H1 (cell line): ENCODE data around the gene ECI2. TPM values are rescaled to one million over a fixed set of nuclear protein-coding genes. Genes with fewer than 3 reads are reported as not detected.
"Not testable (repeated sequence)": the region's sequence is repeated elsewhere in the genome, so short reads cannot be mapped to it uniquely, and the experiment has no call there.

Experiments used
- CTCF ChIA-PET: fragments of 300-600 bp; sonication (Branson Sonifier 250); formaldehyde crosslinking; loops from one replicate; lab custom pipeline; 2021; ENCODE audit not compliant: partially characterized antibody; lab: Charles Lee
- POLR2A ChIA-PET: fragments of 300-600 bp; sonication (Branson Sonifier 250); formaldehyde crosslinking; loops from one replicate; lab custom pipeline; 2021; ENCODE audit warnings: inconsistent platforms; ENCODE audit not compliant: partially characterized antibody; lab: Charles Lee
- DNase-seq, 2 experiments: peaks; one replicate each; pipeline versions ENCODE4 v3.0.0 to v3.0.0-alpha.2; 2010 to 2022; ENCODE audit warnings: low spot score in 2 of 2, low read depth in 1 of 2, mixed read lengths in 1 of 2
- FAIRE-seq: peaks from 2 replicates; lab custom pipeline; 2011; peaks lifted over from hg19 to GRCh38; lab: Jason Lieb, UNC
- H2AFZ ChIP-seq: 2 replicates; pipeline ENCODE4 v1.8.1; 2012; ENCODE audit warnings: low read length, inconsistent platforms
- H2AK5ac ChIP-seq: 2 replicates; pipeline ENCODE4 v1.6.1; 2013; ENCODE audit warnings: low read depth, low read length
- H2BK120ac ChIP-seq: replicated peaks from 2 replicates; pipeline ENCODE3; 2013; ENCODE audit warnings: low read depth, low read length, inconsistent platforms
- H2BK12ac ChIP-seq: 2 replicates; pipeline ENCODE4 v1.6.1; 2013; ENCODE audit warnings: low read depth, low read length
- H2BK15ac ChIP-seq: 2 replicates; pipeline ENCODE4 v1.6.1; 2013; ENCODE audit warnings: low read length
- H2BK20ac ChIP-seq: 2 replicates; pipeline ENCODE4 v1.6.1; 2013; ENCODE audit warnings: low read length
- H2BK5ac ChIP-seq: 2 replicates; pipeline ENCODE4 v1.6.1; 2013; ENCODE audit warnings: low read depth, low read length
- H3K14ac ChIP-seq: 2 replicates; pipeline ENCODE4 v1.6.1; 2013; ENCODE audit warnings: inconsistent platforms; ENCODE audit not compliant: insufficient read length
- H3K18ac ChIP-seq: 2 replicates; pipeline ENCODE4 v1.6.1; 2013; ENCODE audit warnings: low read length; ENCODE audit errors: extremely low read depth
- H3K23ac ChIP-seq: 2 replicates; pipeline ENCODE4 v1.6.1; 2013; ENCODE audit warnings: inconsistent platforms; ENCODE audit not compliant: insufficient read length
- H3K23me2 ChIP-seq: 2 replicates; pipeline ENCODE4 v1.6.1; 2013; ENCODE audit warnings: low read depth, low read length
- H3K27ac ChIP-seq: 2 replicates; pipeline ENCODE4 v1.6.1; 2011; ENCODE audit warnings: low read depth, low read length, inconsistent platforms
- H3K27me3 ChIP-seq, 4 experiments: replicated peaks in 1 of 4; 1 replicate in 1 of 4; 2 replicates in 3 of 4; pipeline versions ENCODE4 v1.6.1 to v1.8.1; 2011 to 2013; ENCODE audit warnings: low read length in 3 of 4, mild to moderate bottlenecking in 3 of 4, inconsistent platforms in 2 of 4, mixed read lengths in 2 of 4, moderate library complexity in 1 of 4; ENCODE audit not compliant: control insufficient read depth in 3 of 4, insufficient read depth in 3 of 4; ENCODE audit errors: extremely low read depth in 1 of 4
- H3K36me3 ChIP-seq, 4 experiments: 2 replicates each; pipeline versions ENCODE4 v1.6.1 to v1.8.1; 2011 to 2013; ENCODE audit warnings: mild to moderate bottlenecking in 4 of 4, low read length in 3 of 4, moderate library complexity in 2 of 4, control low read depth in 1 of 4, inconsistent platforms in 1 of 4; ENCODE audit not compliant: insufficient read depth in 4 of 4, control insufficient read depth in 2 of 4
- H3K4ac ChIP-seq: replicated peaks from 2 replicates; pipeline ENCODE3; 2013; ENCODE audit warnings: low read length, low read depth, mixed read lengths, inconsistent platforms; ENCODE audit not compliant: insufficient read length
- H3K4me1 ChIP-seq, 4 experiments: replicated peaks in 1 of 4; 1 replicate in 1 of 4; 2 replicates in 3 of 4; pipeline versions ENCODE4 v1.6.1 to v1.8.1; 2011 to 2013; ENCODE audit warnings: low read length in 3 of 4, inconsistent platforms in 2 of 4, mixed read lengths in 1 of 4; ENCODE audit not compliant: insufficient read depth in 4 of 4, control insufficient read depth in 3 of 4
- H3K4me2 ChIP-seq, 2 experiments: 2 replicates each; pipeline versions ENCODE4 v1.6.1 to v1.8.1; 2011 to 2013; ENCODE audit warnings: low read depth in 2 of 2, low read length in 2 of 2, control low read depth in 1 of 2, inconsistent platforms in 1 of 2, mild to moderate bottlenecking in 1 of 2; ENCODE audit not compliant: insufficient read depth in 1 of 2
- H3K4me3 ChIP-seq, 4 experiments: fragments of 200-600, 300-600 bp in 1 of 4; sonication (generic), shearing (Covaris generic), sonication (Bioruptor Twin) in 1 of 4; 2 replicates each; pipeline versions ENCODE4 v1.5.1 to v1.8.1; 2011 to 2016; ENCODE audit warnings: low read length in 4 of 4, low read depth in 3 of 4, control low read depth in 2 of 4, inconsistent platforms in 2 of 4, mild to moderate bottlenecking in 2 of 4, mixed read lengths in 1 of 4, moderate library complexity in 1 of 4; ENCODE audit not compliant: insufficient read depth in 2 of 4; ENCODE audit errors: extremely low read depth in 1 of 4
- H3K56ac ChIP-seq: replicated peaks from 2 replicates; pipeline ENCODE3; 2013; ENCODE audit warnings: low read depth, mild to moderate bottlenecking, mixed read lengths, low read length, inconsistent platforms; ENCODE audit not compliant: insufficient read length
- H3K79me1 ChIP-seq: 2 replicates; pipeline ENCODE4 v1.6.1; 2013; ENCODE audit warnings: low read depth, low read length, control low read depth
- H3K79me2 ChIP-seq, 2 experiments: 2 replicates each; pipeline versions ENCODE4 v1.6.1 to v1.8.1; 2012 to 2013; ENCODE audit warnings: low read length in 2 of 2, mild to moderate bottlenecking in 2 of 2, inconsistent platforms in 1 of 2; ENCODE audit not compliant: insufficient read depth in 2 of 2, control insufficient read depth in 1 of 2
- H3K9ac ChIP-seq, 4 experiments: replicated peaks in 1 of 4; 1 replicate in 1 of 4; 2 replicates in 3 of 4; pipeline versions ENCODE4 v1.6.1 to v1.8.1; 2011 to 2013; ENCODE audit warnings: low read depth in 3 of 4, low read length in 3 of 4, control low read depth in 2 of 4, mild to moderate bottlenecking in 2 of 4, moderate library complexity in 2 of 4, inconsistent platforms in 1 of 4; ENCODE audit errors: extremely low read depth in 1 of 4
- H3K9me3 ChIP-seq, 2 experiments: 2 replicates each; pipeline versions ENCODE4 v1.6.1 to v1.8.1; 2012 to 2013; ENCODE audit warnings: mild to moderate bottlenecking in 2 of 2, moderate library complexity in 2 of 2, control low read depth in 1 of 2, inconsistent platforms in 1 of 2, low read depth in 1 of 2, low read length in 1 of 2, mixed read lengths in 1 of 2; ENCODE audit not compliant: insufficient read depth in 2 of 2
- H4K20me1 ChIP-seq, 2 experiments: replicated peaks in 1 of 2; 2 replicates each; pipeline versions ENCODE3 to v1.8.1; 2011 to 2013; ENCODE audit warnings: inconsistent platforms in 2 of 2, low read length in 2 of 2, mild to moderate bottlenecking in 1 of 2; ENCODE audit not compliant: insufficient read depth in 2 of 2, control insufficient read depth in 1 of 2
- H4K5ac ChIP-seq: 2 replicates; pipeline ENCODE4 v1.6.1; 2013; ENCODE audit warnings: low read length, low read depth, mixed read lengths, inconsistent platforms; ENCODE audit not compliant: insufficient read length
- H4K8ac ChIP-seq: 2 replicates; pipeline ENCODE4 v1.8.0; 2013; ENCODE audit warnings: mild to moderate bottlenecking, moderate library complexity, low read length, inconsistent platforms; ENCODE audit not compliant: insufficient read depth; ENCODE audit errors: extremely low read depth
- H4K91ac ChIP-seq: replicated peaks from 2 replicates; pipeline ENCODE3; 2013; ENCODE audit warnings: low read length, mixed read lengths, inconsistent platforms; ENCODE audit not compliant: insufficient read length
- WGBS, 2 experiments: shearing (Covaris generic) in 1 of 2; methylation state at CpG; one replicate each; pipeline versions ENCODE4 v1.1.6 to v1.1.7; 2013 to 2015; ENCODE audit warnings: low lambda C conversion rate in 2 of 2, mixed read lengths in 2 of 2, inconsistent platforms in 1 of 2, low coverage in 1 of 2, missing lambda C conversion rate in 1 of 2; ENCODE audit not compliant: insufficient replicate concordance in 2 of 2, insufficient coverage in 1 of 2, insufficient read length in 1 of 2; ENCODE audit errors: extremely low coverage in 1 of 2, missing lambda C conversion rate in 1 of 2; 5-methylcytosine and 5-hydroxymethylcytosine counted together
- polyA plus RNA-seq, 7 experiments: library from polyadenylated mRNA; depleted of rRNA in 3 of 7; stranded (reverse) in 5 of 7; unstranded in 2 of 7; fragments of >200 nt in 5 of 7; fragments of 200-250 nt in 2 of 7; gene quantifications; 1 replicate in 5 of 7; 2 replicates in 1 of 7; 4 replicates in 1 of 7; pipeline versions ENCODE4 v1.2.1 to v1.2.3, GENCODE V29; 2011 to 2013; ENCODE audit warnings: missing spikeins in 2 of 7, mixed read lengths in 2 of 7
- total RNA-seq: library from RNA; stranded (reverse); fragmentation: NEBNext Ultra II Directional; extraction: Animal tissue kit (Norgen Biotek cat#: 25700); gene quantifications from 2 replicates; pipeline ENCODE4 v1.2.1, GENCODE V29; 2021

ECI2 gene
- total and polyA plus RNA-seq, 2 of the 8 experiments (the other 6 are each of a cell fraction or from before 2014, with no cell fraction given): 40.4 to 70.8 TPM

DNA sequence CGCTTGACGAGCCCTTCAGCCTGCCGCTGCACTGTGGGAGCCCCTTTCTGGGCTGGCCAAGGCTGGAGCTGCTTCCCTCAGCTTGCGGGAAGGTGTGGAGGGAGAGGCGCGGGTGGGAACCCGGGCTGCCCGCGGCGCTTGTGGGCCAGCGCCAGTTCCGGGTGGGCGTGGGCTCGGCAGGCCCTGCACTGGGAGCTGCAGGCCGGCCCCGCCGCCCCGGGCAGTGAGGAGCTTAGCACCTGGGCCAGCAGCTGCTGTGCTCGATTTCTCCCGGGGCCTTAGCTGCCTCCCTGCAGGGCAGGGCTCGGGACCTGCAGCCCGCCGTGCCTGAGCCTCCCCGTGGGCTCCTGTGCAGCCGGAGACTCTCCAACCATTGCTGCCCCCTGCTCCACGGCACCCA is 45.3 kb downstream of the ECI2 start:
- H4K20me1 ChIP-seq, H3K18ac ChIP-seq, H3K23ac ChIP-seq, H3K4me1 ChIP-seq, H3K4me3 ChIP-seq, DNase-seq, H3K9me3 ChIP-seq, H3K27ac ChIP-seq, H3K14ac ChIP-seq, H2BK5ac ChIP-seq, FAIRE-seq, H2BK20ac ChIP-seq, H2AK5ac ChIP-seq, H4K91ac ChIP-seq, H3K79me1 ChIP-seq, H3K79me2 ChIP-seq, H3K27me3 ChIP-seq, H2BK15ac ChIP-seq, H3K23me2 ChIP-seq, H2BK120ac ChIP-seq, H3K56ac ChIP-seq, H3K36me3 ChIP-seq, POLR2A ChIA-PET, H3K9ac ChIP-seq, H2AFZ ChIP-seq, H2BK12ac ChIP-seq, H3K4ac ChIP-seq, H4K5ac ChIP-seq, H3K4me2 ChIP-seq: not testable (repeated sequence)
- CTCF ChIA-PET: interaction anchor here (1.0 to 4.3 kb wide), 3 partner anchors 9 to 22 kb away, joined by 3 to 9 read pairs (median 5); no protein-coding TSS in a partner anchor
- H4K8ac ChIP-seq: peak overlapping the region; percentile 68; the same call in 1 of the 2 replicates
- 95% methylated on average over 25 of the region's 26 CpGs; no CpG with 5 or more reads in 1 of the 2 experiments for WGBS, 2 experiments
